Right lobe of liver (tissue), 4 donors: ENCODE results near the gene DSP.

ENCODE experiments used
- POLR2A ChIP-seq: fragments of 450-650 bp; IDR thresholded peaks from one replicate; pipeline ENCODE4 v1.6.1; 2017; ENCODE audit warnings: antibody characterized with exemption, mild to moderate bottlenecking
- TF ChIP-seq, protein P1 (sequence below), 4 donors: fragments of 200-600 bp in 3 of 4; fragments of 450-650 bp in 1 of 4; IDR thresholded peaks; one replicate each; pipeline versions ENCODE4 v1.5.1 to v1.8.0; 2016 to 2022; ENCODE audit warnings: antibody characterized with exemption in 4 of 4, mild to moderate bottlenecking in 2 of 4
- donor health status: DM: no; HTN: no; CAD: no.
- donor health status: DM: no; HTN: no; CAD: no.
- donor health status: DM: no; HTN: yes; CAD: no.

- TF ChIP-seq, protein P1, sequence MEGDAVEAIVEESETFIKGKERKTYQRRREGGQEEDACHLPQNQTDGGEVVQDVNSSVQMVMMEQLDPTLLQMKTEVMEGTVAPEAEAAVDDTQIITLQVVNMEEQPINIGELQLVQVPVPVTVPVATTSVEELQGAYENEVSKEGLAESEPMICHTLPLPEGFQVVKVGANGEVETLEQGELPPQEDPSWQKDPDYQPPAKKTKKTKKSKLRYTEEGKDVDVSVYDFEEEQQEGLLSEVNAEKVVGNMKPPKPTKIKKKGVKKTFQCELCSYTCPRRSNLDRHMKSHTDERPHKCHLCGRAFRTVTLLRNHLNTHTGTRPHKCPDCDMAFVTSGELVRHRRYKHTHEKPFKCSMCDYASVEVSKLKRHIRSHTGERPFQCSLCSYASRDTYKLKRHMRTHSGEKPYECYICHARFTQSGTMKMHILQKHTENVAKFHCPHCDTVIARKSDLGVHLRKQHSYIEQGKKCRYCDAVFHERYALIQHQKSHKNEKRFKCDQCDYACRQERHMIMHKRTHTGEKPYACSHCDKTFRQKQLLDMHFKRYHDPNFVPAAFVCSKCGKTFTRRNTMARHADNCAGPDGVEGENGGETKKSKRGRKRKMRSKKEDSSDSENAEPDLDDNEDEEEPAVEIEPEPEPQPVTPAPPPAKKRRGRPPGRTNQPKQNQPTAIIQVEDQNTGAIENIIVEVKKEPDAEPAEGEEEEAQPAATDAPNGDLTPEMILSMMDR (IDR thresholded peaks at IDR 0.05) = no peak
- no peak for TF ChIP-seq POLR2A
These were observed 26.1 kb upstream of the DSP start for GRCh38 chr6:7515363-7515762.
